K562 (cell line): ENCODE data around the gene MCM7. TPM values are rescaled to one million over a fixed set of nuclear protein-coding genes. Genes with fewer than 3 reads are reported as not detected.
A peak's percentile ranks its signal among the peaks of the same experiment; 100 is the strongest.

ENCODE experiments used
- CEBPB ChIP-seq: fragments of 450-650 bp; IDR thresholded peaks from 2 replicates; pipeline ENCODE4 v1.6.1; 2016; ENCODE audit warnings: missing genetic modification characterization, missing compliant biosample characterization
- HIVEP1 ChIP-seq: fragments of 250-450 bp; sonication (Bioruptor Pico); IDR thresholded peaks from 2 replicates; pipeline ENCODE4 v1.4.0; 2020; ENCODE audit warnings: mild to moderate bottlenecking
- JUND ChIP-seq, 2 experiments: IDR thresholded peaks; 2 replicates in 1 of 2; 3 replicates in 1 of 2; pipeline ENCODE4 v1.6.1; 2011; ENCODE audit warnings: borderline replicate concordance in 2 of 2, low read depth in 2 of 2, low read length in 2 of 2, improper control_type of control experiment in 1 of 2, missing biosample characterization in 1 of 2, missing genetic modification characterization in 1 of 2, missing genetic modification reagents in 1 of 2
- MEF2A ChIP-seq: IDR thresholded peaks from 2 replicates; pipeline ENCODE4 v1.6.1; 2011; ENCODE audit warnings: low read depth, mild to moderate bottlenecking, low read length, moderate library complexity; ENCODE audit not compliant: control insufficient read depth
- PHB2 ChIP-seq: fragments of 450-650 bp; IDR thresholded peaks from 2 replicates; pipeline ENCODE4 v1.6.1; 2017; ENCODE audit warnings: low read depth
- PHTF2 ChIP-seq: fragments of 250-450 bp; sonication (Bioruptor Pico); IDR thresholded peaks from 2 replicates; pipeline ENCODE4 v1.5.0; 2021; ENCODE audit warnings: mild to moderate bottlenecking
- REST ChIP-seq, 2 experiments: fragments of 450-650 bp; formaldehyde crosslinking in 1 of 2; IDR thresholded peaks; 2 replicates each; pipeline versions ENCODE4 v1.4.0 to v1.6.1; 2014 to 2020; ENCODE audit warnings: mild to moderate bottlenecking in 2 of 2, borderline replicate concordance in 1 of 2, low read depth in 1 of 2
- SAFB ChIP-seq: fragments of 200-400 bp; formaldehyde crosslinking; IDR thresholded peaks from 2 replicates; pipeline ENCODE4 v1.6.1; 2017; ENCODE audit warnings: low read depth, low read length, borderline replicate concordance
- TCF3 ChIP-seq: sonication (generic); formaldehyde crosslinking; IDR thresholded peaks from 2 replicates; pipeline ENCODE4 v1.4.0; 2020; ENCODE audit warnings: mild to moderate bottlenecking, missing genetic modification reagents
- TCF7 ChIP-seq: sonication (generic); IDR thresholded peaks from 2 replicates; pipeline ENCODE4 v1.6.1; 2016; ENCODE audit warnings: antibody characterized with exemption, borderline replicate concordance
- TRIM24 ChIP-seq, 2 experiments: fragments of 450-650 bp; IDR thresholded peaks; 2 replicates each; pipeline ENCODE4 v1.6.1; 2016
- ZMIZ1 ChIP-seq, 2 experiments: fragments of 150-350 bp in 1 of 2; IDR thresholded peaks; 2 replicates each; pipeline ENCODE4 v1.6.1; 2012 to 2016; ENCODE audit warnings: low read depth in 2 of 2, low read length in 2 of 2, mild to moderate bottlenecking in 1 of 2, moderate library complexity in 1 of 2
- ZNF408 ChIP-seq: fragments of 250-450 bp; sonication (Bioruptor Pico); IDR thresholded peaks from 2 replicates; pipeline ENCODE4 v1.4.0; 2020; ENCODE audit warnings: low read depth, mild to moderate bottlenecking, moderate library complexity
- ZNF740 ChIP-seq, 3 experiments: fragments of 200-800 bp in 1 of 3; sonication (Bioruptor generic) in 1 of 3; sonication (generic) in 1 of 3; formaldehyde crosslinking in 1 of 3; IDR thresholded peaks; 2 replicates each; pipeline versions ENCODE4 v1.6.1 to v1.8.0; 2016 to 2022; ENCODE audit warnings: mild to moderate bottlenecking in 2 of 3, missing compliant biosample characterization in 2 of 3, missing genetic modification characterization in 2 of 3, missing genetic modification reagents in 1 of 3
- polyA plus RNA-seq, 8 experiments: library from polyadenylated mRNA; depleted of rRNA in 4 of 8; stranded (reverse) in 5 of 8; unstranded in 3 of 8; fragments of >200 nt; fragmentation: Nextera tagmentation in 2 of 8; fragmentation: Illumina TruSeq in 1 of 8; extraction: Ambion mirVana in 2 of 8; extraction: Trizol in 1 of 8; gene quantifications; 2 replicates each; pipeline versions ENCODE4 v1.2.1 to v1.2.3, GENCODE V29; 2011 to 2014; ENCODE audit warnings: inconsistent platforms in 1 of 8, missing spikeins in 1 of 8
- total RNA-seq, 7 experiments: library from RNA; depleted of rRNA in 6 of 7; stranded (reverse); fragments of >200 nt in 6 of 7; fragmentation: Illumina TruSeq in 2 of 7; extraction: Trizol in 2 of 7; gene quantifications; 2 replicates each; pipeline versions ENCODE4 v1.2.1 to v1.2.3, GENCODE V29; 2011 to 2021; ENCODE audit warnings: low replicate concordance in 1 of 7

MCM7 gene
- total and polyA plus RNA-seq, 9 of the 15 experiments (the other 6 are each of a cell fraction or from before 2014, with no cell fraction given): 329 to 856 (median 437) TPM

GRCh38 chr7:100061518-100062193, 39.5 kb downstream of the MCM7 start (continued):
- peak in 1 of 2 experiments; percentile 63; a peak in 1 of 4 replicates for TF ChIP-seq ZMIZ1 (IDR thresholded peaks at IDR 0.05; ENCODE audit: low read depth in 2 of 2, low read length in 2 of 2)
- no peak for TF ChIP-seq JUND (IDR thresholded peaks at IDR 0.05; ENCODE audit: borderline replicate concordance, low read depth, low read length)
- no peak for TF ChIP-seq JUND (tag; IDR thresholded peaks at IDR 0.05; ENCODE audit: borderline replicate concordance, low read depth, low read length)
- no peak for TF ChIP-seq MEF2A
- no peak for TF ChIP-seq ZNF408
- peak; percentile 93 to 94 for TF ChIP-seq TRIM24 (IDR thresholded peaks at IDR 0.05)
- no peak for TF ChIP-seq PHTF2 (CRISPR knock-in tag)
- no peak for TF ChIP-seq ZNF740 (CRISPR knock-in tag; IDR thresholded peaks at IDR 0.05)
- TF ChIP-seq ZNF740 (tag; IDR thresholded peaks at IDR 0.05): no peak
- TF ChIP-seq SAFB: no peak
- peak; percentile 85 for TF ChIP-seq PHB2
- TF ChIP-seq HIVEP1 (CRISPR knock-in tag): no peak
- no peak for TF ChIP-seq REST (IDR thresholded peaks at IDR 0.05; ENCODE audit: borderline replicate concordance)
- no peak for TF ChIP-seq REST (CRISPR knock-in tag; IDR thresholded peaks at IDR 0.05; ENCODE audit: low read depth)
- TF ChIP-seq TCF3: peak; percentile 96
- TF ChIP-seq TCF7: no peak
- no peak for TF ChIP-seq CEBPB (tag)
